HuH-7.5 (cell line): Measurements from ENCODE around the gene HSD11B2.

Experiments
- DNase-seq: peaks from one replicate; pipeline ENCODE4 v3.0.0; 2011; ENCODE audit warnings: low spot score

Gene HSD11B2

DNA sequence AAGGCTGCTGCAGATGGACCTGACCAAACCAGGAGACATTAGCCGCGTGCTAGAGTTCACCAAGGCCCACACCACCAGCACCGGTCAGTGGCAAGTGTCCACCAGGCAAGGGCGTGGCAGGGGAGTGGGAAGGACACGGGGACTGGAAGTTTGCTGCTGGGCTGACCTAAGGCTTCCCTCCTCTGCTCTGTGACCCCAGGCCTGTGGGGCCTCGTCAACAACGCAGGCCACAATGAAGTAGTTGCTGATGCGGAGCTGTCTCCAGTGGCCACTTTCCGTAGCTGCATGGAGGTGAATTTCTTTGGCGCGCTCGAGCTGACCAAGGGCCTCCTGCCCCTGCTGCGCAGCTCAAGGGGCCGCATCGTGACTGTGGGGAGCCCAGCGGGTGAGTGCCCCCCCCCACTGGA lies 4.8 kb downstream of the HSD11B2 start:
- DNase-seq = no peak

GRCh38 chr16:67436640-67437193 lies 5.8 kb downstream of the HSD11B2 start:
- no peak for DNase-seq

- DNase-seq = no peak
Observed at GRCh38 chr16:67437513-67437912, 6.6 kb downstream of the HSD11B2 start.

- no peak for DNase-seq
Observed at GRCh38 chr16:67438098-67438791, 7.3 kb downstream of the HSD11B2 start.

DNA sequence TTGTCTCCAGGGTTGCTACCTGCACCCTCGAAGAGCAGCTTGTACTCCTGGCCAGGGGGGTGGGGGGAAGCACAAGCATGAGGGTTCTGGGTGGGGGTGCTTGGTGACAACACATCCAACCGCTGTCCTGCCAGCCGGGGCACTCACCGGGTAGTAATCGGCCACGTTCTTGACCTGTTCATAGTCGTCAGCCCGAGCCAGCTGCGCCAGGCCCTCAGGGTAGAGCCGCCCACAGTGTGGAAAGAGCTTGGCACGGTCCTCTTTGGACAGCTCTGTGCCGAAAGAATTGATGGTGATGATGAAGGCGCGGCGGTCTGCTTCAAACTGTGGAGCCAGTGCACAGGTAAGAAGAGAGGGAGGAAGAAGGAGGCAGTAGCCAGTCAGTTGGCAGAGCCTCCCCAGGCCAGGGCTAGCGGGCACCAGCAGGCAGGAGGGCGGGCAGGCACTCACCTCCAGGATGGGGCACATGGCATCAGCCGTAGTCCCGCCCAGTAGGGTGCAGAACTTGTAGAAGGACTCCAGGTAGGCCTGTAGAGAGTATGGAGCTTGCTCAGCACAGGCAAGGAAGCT lies 8.0 kb downstream of the HSD11B2 start:
- no peak for DNase-seq

- DNase-seq = no peak
Observed at GRCh38 chr16:67441271-67441753, 10.4 kb downstream of the HSD11B2 start.

GRCh38 chr16:67441907-67442306 lies 11.0 kb downstream of the HSD11B2 start:
- no peak for DNase-seq

GRCh38 chr16:67442581-67443255 lies 11.8 kb downstream of the HSD11B2 start:
- no peak for DNase-seq

GRCh38 chr16:67443265-67443664 lies 12.3 kb downstream of the HSD11B2 start:
- DNase-seq = no peak

- no peak for DNase-seq
Observed at GRCh38 chr16:67444259-67445125, 13.6 kb downstream of the HSD11B2 start.

GRCh38 chr16:67445126-67445426 lies 14.2 kb downstream of the HSD11B2 start:
- DNase-seq = no peak

DNA sequence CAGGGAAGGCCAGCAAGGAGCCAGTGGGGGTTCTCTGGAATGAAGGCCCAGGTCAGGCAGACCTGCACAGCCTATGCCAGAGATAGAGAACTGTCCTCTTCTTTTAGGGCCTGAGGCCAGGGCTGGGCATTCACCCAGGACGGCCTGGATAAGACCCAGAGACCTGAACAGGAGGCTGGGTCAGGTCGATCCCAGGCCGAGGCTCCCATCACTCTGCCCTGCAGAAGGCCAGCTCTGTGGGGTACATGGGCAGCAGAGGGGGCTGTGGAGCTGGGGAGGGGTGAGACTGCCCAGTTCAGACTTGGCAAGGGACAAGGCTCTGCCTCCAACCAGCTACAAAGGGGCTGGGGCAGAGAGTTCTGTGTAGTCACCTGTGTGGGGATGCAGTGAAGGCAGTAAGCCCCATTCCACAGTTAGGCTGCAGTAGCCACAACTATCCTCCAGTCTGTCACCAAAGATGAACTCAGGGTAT lies 14.6 kb downstream of the HSD11B2 start:
- peak; percentile 48 for DNase-seq

DNA sequence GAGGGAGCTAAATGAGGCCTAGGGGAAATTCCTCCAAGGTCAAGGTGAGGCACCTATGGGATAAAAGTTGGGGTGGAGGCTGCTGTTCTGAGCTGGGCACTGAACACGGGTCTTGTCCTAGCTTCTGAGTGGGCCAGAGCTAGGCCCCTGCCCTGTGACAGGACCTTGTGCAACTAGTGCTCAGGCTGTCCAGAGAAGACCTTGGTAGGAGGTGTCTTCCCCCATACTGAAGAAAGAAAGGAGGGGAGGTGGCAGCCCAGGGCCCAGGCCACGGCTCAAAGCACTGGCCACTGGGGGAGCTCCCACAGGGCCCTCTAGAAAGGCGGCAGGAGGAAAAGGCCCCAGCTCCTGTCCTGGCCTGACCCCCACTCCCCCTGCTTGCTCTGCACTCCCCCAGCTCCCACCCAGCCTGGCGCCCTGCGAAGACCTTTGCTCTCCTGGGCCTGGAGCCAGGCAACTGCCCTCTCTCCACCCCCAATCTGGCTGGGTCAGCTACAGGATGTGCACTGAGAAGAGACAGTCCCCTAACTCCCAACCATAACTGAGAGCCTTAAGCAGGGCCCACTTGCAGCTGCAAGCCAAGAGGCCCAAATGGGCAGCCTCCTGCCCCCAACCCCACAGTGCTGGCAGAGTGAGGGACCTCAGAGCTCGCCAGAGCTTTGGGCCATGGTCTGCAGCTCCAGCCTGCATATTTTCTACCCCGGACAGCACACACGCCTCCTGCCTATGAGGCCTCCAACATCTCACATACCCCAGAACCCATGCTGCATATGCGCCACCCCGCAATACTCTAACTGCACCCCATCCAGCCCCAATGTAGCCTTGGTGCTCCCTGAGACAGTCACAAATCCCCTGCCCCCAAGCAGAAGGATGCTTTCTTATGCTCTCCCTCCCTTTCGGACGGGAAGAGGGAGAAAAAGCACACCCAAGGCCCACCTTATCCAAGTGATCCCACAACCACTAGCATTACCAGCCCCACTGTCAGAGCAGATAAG lies 15.3 kb downstream of the HSD11B2 start:
- peak; percentile 95 for DNase-seq

- DNase-seq = no peak
Observed at GRCh38 chr16:67446968-67447507, 16.1 kb downstream of the HSD11B2 start.

DNA sequence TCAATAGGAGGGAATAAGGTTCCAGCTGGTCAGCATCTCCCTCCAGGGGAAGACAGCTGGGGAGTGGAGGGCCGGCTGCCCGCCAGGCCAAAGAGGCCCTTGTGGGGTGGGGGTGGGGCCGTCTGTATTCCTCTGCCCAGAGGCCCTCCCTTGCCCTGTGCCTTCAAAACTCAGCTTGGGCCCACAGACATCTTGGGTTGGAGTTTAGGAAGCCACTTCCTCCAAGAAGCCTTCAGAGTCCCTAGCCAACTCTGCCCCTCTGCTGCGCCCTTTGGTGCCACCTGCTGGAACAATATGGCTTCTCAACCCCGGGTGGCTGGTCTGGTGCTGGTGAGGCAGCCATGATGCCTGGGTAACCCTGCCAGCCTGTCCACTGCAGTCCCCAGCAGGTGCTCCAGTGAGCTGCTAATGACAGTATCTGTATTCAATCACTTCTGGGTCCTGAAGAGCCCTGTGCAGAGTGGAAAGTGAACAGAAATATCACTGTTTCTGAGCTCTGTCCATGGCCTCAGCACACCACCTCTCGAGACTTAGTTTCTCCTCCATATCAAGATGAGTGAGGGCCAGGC lies 16.7 kb downstream of the HSD11B2 start:
- DNase-seq = peak; percentile 67

DNA sequence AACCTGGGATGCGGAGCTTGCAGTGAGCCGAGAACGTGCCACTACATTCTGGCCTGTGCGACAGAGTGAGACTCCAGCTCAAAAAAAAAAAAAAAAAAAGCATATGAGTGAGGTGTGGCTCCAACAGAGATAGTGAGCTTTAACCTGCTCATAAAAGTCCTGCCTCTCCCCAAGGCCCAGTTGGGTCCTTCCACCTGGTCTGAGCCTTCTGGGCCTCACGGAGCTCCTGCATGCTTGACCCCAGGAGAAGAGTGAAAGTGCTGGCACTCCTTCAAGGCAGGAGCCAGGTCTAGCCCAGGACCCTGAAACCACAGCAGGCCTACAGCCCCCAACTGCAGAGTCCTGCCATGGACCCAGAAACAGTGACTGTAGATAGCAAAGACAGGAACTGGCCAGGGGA lies 17.7 kb downstream of the HSD11B2 start:
- no peak for DNase-seq

- DNase-seq = no peak
Observed at GRCh38 chr16:67449336-67449735, 18.4 kb downstream of the HSD11B2 start.

- no peak for DNase-seq
Observed at GRCh38 chr16:67449739-67450138, 18.8 kb downstream of the HSD11B2 start.

DNA sequence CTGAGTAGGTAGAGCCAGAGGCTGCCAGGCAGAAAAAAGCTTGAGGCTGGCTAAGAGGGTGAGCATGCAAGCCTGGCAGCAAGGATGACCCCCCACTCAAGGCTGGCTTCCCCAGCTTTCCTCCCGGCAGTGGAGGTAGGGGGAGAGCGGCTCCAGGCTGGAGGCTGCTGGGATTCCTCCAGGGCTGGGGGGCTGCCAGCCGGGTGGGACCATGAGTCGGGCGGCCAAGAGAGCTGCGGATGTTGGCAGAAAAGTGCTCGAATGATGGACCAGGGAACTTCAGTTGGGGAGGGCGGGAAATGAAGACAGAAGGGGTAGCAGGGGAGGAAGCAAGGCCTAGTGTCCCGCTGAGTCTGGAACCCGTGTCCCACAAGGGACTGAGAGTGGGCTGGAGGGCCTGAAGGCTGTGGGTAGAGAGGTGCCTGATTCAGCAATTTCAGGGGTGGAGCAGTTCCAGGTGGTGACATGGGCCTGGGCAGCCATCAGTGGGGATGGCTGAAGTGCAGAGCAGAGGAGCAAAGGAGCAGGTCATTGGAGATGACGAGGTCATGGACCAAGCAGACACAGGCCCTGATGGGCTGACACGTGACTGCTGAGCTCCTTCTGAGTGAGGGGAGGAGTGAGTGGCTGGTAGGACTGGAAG lies 20.3 kb downstream of the HSD11B2 start:
- no peak for DNase-seq
